Measurements from ENCODE around the gene AGPAT3. TPM values are rescaled to one million over a fixed set of nuclear protein-coding genes. Genes with fewer than 3 reads are reported as not detected.
A peak's percentile ranks its signal among the peaks of the same experiment; 100 is the strongest.
"Not testable (repeated sequence)": the region's sequence is repeated elsewhere in the genome, so short reads cannot be mapped to it uniquely, and the experiment has no call there.

The AGPAT3 gene
- total RNA-seq, 2 experiments from 2014 or later = 101 to 102 TPM

DNA sequence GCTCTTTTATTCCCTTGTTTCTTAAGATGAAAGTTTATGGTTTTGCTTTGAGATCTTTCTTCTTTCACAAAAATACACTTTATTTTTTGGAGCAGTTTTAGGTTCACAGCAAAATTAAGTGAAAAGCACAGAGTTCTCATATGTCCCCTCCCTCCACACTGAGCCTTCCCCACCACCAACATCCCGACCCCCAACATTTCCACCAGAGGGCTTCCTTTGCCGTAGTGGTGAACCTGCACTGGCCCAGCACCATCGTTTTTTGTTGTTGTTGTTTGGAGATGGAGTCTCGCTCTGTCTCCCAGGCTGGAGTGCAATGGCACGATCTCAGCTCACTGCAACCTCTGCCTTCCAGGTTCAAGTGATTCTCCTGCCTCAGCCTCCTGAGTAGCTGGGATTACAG, 20.1 kb upstream of the AGPAT3 start:
- H3K36me3 Mint-ChIP-seq (ENCODE audit: low read depth); CTCF ChIA-PET: not testable (repeated sequence)
- POLR2A ChIA-PET = interaction anchor here (1.3 kb wide), 1 partner anchor 36 kb away, joined by 4 read pairs; no protein-coding TSS in a partner anchor

GRCh38 chr21:43845386-43845785, 19.6 kb upstream of the AGPAT3 start:
- peaks cover 3% of the 10 kb centered on the region for H3K36me3 Mint-ChIP-seq (ENCODE audit: low read depth)
- H3K4me1 Mint-ChIP-seq = peaks cover 20% of the 10 kb centered on the region
- H3K9me3 Mint-ChIP-seq = no peaks in the 10 kb centered on the region
- ChIA-PET CTCF (no interaction called here), POLR2A (interaction anchor here (1.0 to 1.3 kb wide), 2 partner anchors 21 to 37 kb away, joined by 3 to 4 read pairs; no protein-coding TSS in a partner anchor)
- H3K4me3 Mint-ChIP-seq = no peak overlapping the region
- H3K27ac Mint-ChIP-seq = no peak overlapping the region
- no peaks in the 10 kb centered on the region for H3K27me3 Mint-ChIP-seq
- DNase-seq = no peak

More for the DNA sequence above, 20.1 kb upstream of the AGPAT3 start:
- not testable (repeated sequence) for H3K27ac Mint-ChIP-seq, DNase-seq, H3K4me3 Mint-ChIP-seq, H3K9me3 Mint-ChIP-seq, H3K27me3 Mint-ChIP-seq
- peaks cover 18% of the 10 kb centered on the region for H3K4me1 Mint-ChIP-seq

GRCh38 chr21:43846430-43846829, 18.6 kb upstream of the AGPAT3 start:
- POLR2A ChIA-PET = no interaction called here
- H3K27me3 Mint-ChIP-seq = no peaks in the 10 kb centered on the region
- CTCF ChIA-PET = no interaction called here

DNA sequence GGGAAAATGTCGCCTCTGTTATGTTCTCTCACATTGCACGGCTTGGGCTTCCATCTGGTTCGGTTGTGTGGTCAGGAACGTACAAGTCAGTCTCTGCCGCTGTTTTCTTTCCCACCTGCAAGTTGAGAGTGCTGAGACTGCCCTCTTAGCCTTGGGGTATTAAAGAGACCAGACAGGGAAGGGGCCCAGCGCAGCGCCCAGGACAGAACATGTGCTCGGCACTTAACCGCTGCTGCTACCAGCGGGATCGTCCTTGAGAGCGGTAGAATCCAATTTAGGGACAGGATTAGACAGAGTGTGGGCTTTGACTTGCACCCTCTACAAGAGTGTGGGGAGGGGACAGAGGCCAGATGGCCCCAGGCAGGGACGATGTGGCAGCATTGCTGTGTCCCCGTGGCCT, 17.7 kb upstream of the AGPAT3 start:
- Mint-ChIP-seq H3K9me3 (peaks cover 11% of the 10 kb centered on the region), H3K36me3 (ENCODE audit: low read depth) (peaks cover 12% of the 10 kb centered on the region), H3K27me3 (no peaks in the 10 kb centered on the region), H3K27ac (no peak overlapping the region), H3K4me1 (peaks cover 21% of the 10 kb centered on the region), H3K4me3 (no peak overlapping the region)
- ChIA-PET POLR2A (no interaction called here), CTCF (no interaction called here)
- no peak for DNase-seq

More at GRCh38 chr21:43846430-43846829, 18.6 kb upstream of the AGPAT3 start:
- Mint-ChIP-seq H3K9me3 (peaks cover 9% of the 10 kb centered on the region), H3K27ac (no peak overlapping the region), H3K36me3 (ENCODE audit: low read depth) (peaks cover 12% of the 10 kb centered on the region), H3K4me1 (peaks cover 21% of the 10 kb centered on the region), H3K4me3 (no peak overlapping the region)
- DNase-seq = no peak

- Mint-ChIP-seq H3K4me1 (peaks cover 19% of the 10 kb centered on the region), H3K4me3 (no peak overlapping the region), H3K27ac (no peak overlapping the region), H3K27me3 (no peaks in the 10 kb centered on the region), H3K9me3 (peaks cover 11% of the 10 kb centered on the region), H3K36me3 (ENCODE audit: low read depth) (peaks cover 12% of the 10 kb centered on the region)
- DNase-seq = no peak
- POLR2A ChIA-PET = no interaction called here
- CTCF ChIA-PET = interaction anchor here (1.1 kb wide), 1 partner anchor 127 kb away, joined by 3 read pairs; no protein-coding TSS in a partner anchor
Measured at GRCh38 chr21:43848771-43849170, 16.3 kb upstream of the AGPAT3 start.

GRCh38 chr21:43849532-43850299, 15.3 kb upstream of the AGPAT3 start:
- CTCF ChIA-PET = no interaction called here
- H3K9me3 Mint-ChIP-seq = peaks cover 13% of the 10 kb centered on the region
- DNase-seq = no peak
- no peak overlapping the region for H3K27ac Mint-ChIP-seq
- peaks cover 25% of the 10 kb centered on the region for H3K4me1 Mint-ChIP-seq
- peaks cover 12% of the 10 kb centered on the region for H3K36me3 Mint-ChIP-seq (ENCODE audit: low read depth)
- POLR2A ChIA-PET = interaction anchor here (1.0 kb wide), 1 partner anchor 13 kb away, joined by 4 read pairs; no protein-coding TSS in a partner anchor
- no peaks in the 10 kb centered on the region for H3K27me3 Mint-ChIP-seq
- H3K4me3 Mint-ChIP-seq = no peak overlapping the region

- Mint-ChIP-seq H3K4me1 (peaks cover 34% of the 10 kb centered on the region), H3K27me3 (no peaks in the 10 kb centered on the region), H3K27ac (no peak overlapping the region), H3K9me3 (peaks cover 13% of the 10 kb centered on the region), H3K36me3 (ENCODE audit: low read depth) (peaks cover 12% of the 10 kb centered on the region), H3K4me3 (no peak overlapping the region)
- ChIA-PET POLR2A (interaction anchor here (0.7 kb wide), 1 partner anchor 22 kb away, joined by 3 read pairs; no protein-coding TSS in a partner anchor), CTCF (no interaction called here)
- DNase-seq = no peak
Measured at GRCh38 chr21:43850728-43851295, 14.2 kb upstream of the AGPAT3 start.

DNA sequence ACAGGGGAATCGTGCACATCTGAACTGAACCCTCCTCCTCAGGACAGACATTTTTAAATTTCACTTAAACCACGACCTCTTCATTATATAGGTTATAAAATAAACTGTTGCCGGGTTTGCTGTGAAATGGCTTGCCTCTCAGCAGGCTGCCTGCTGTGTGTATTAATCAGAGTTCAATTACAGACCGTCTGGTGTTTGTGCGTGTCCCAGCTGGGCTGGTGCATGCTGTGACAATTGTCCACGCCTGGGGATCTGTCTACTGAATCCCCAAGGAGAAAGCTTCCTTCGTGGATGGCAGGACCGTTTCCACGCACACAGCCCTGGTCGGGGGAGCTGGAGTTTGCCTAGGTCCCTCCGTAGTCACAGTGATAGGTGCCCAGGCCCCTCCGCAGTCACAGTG, 13.4 kb upstream of the AGPAT3 start:
- Mint-ChIP-seq H3K9me3 (peaks cover 13% of the 10 kb centered on the region), H3K27ac (no peak overlapping the region), H3K27me3 (no peaks in the 10 kb centered on the region), H3K36me3 (ENCODE audit: low read depth) (peaks cover 12% of the 10 kb centered on the region), H3K4me3 (no peak overlapping the region), H3K4me1 (peaks cover 38% of the 10 kb centered on the region)
- CTCF ChIA-PET = interaction anchor here (0.6 kb wide), 1 partner anchor 228 kb away, joined by 3 read pairs; no protein-coding TSS in a partner anchor
- no peak for DNase-seq
- POLR2A ChIA-PET = interaction anchor here (0.7 kb wide), 1 partner anchor 22 kb away, joined by 3 read pairs; no protein-coding TSS in a partner anchor

DNA sequence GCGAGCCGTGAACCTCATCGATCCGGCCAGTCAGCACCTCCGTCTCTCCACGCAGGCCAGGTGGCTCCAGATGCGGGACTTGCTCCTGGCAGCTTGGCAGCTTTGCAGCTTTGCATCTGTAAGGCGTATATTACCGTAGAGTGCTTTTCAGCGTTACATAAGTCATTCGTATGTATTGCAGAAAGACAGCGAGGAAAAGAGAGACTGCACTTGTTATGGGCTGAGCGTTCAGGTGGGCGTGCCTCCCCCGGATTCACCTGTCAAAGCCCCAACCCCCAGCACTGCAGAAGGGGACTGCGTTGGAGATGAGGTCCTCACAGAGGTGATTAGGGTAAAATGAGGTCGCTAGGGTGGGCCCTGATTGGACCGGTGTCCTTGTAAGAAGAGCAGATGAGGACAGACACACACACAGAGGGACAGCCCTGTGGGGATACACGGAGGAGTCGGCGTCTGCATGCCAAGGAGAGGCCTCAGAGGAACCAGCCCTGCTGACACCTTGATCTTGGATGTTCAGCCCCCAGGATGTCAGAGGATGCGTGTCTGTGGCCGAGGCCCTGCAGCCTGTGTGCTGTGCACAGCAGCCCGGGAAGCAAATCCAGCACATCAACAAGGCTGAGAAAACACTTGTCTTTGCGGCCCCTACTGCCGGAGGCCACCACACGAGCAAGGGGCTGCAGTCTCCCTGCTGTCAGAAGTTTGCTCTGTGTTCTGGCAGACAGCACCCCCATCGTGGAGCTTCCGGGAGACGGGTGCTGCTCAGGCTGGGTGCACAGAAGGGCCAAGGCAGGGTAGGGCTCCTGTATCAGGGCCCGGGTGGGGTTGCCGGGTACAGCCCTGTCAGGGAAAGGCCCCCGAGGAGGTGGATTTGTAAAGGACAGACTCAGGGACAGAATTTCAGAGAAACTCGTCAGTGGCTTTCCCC, 10.9 kb upstream of the AGPAT3 start:
- peaks cover 45% of the 10 kb centered on the region for H3K4me1 Mint-ChIP-seq
- ChIA-PET CTCF (no interaction called here), POLR2A (interaction anchor here (1.1 to 1.5 kb wide), 3 partner anchors 10 to 30 kb away, joined by 4 to 8 read pairs (median 5); no protein-coding TSS in a partner anchor)
- H3K4me3 Mint-ChIP-seq = peak overlapping the region; percentile 54
- peaks cover 12% of the 10 kb centered on the region for H3K36me3 Mint-ChIP-seq (ENCODE audit: low read depth)
- no peak for DNase-seq
- peaks cover 13% of the 10 kb centered on the region for H3K9me3 Mint-ChIP-seq
- no peaks in the 10 kb centered on the region for H3K27me3 Mint-ChIP-seq
- H3K27ac Mint-ChIP-seq = peak overlapping the region; percentile 93

GRCh38 chr21:43854773-43855633, 10.0 kb upstream of the AGPAT3 start:
- H3K4me3 Mint-ChIP-seq = peak overlapping the region; percentile 54
- DNase-seq = peak; percentile 83
- peaks cover 13% of the 10 kb centered on the region for H3K9me3 Mint-ChIP-seq
- peaks cover 8% of the 10 kb centered on the region for H3K36me3 Mint-ChIP-seq (ENCODE audit: low read depth)
- no peaks in the 10 kb centered on the region for H3K27me3 Mint-ChIP-seq
- H3K27ac Mint-ChIP-seq = peak overlapping the region; percentile 93
- peaks cover 38% of the 10 kb centered on the region for H3K4me1 Mint-ChIP-seq
- CTCF ChIA-PET = no interaction called here
- POLR2A ChIA-PET = interaction anchor here (0.8 to 1.5 kb wide), 4 partner anchors 9 to 228 kb away, joined by 3 to 8 read pairs (median 4); no protein-coding TSS in a partner anchor

GRCh38 chr21:43855955-43856354, 9.1 kb upstream of the AGPAT3 start:
- DNase-seq = no peak
- H3K4me1 Mint-ChIP-seq = peaks cover 35% of the 10 kb centered on the region
- no peaks in the 10 kb centered on the region for H3K27me3 Mint-ChIP-seq
- H3K4me3 Mint-ChIP-seq = no peak overlapping the region
- H3K9me3 Mint-ChIP-seq = peaks cover 9% of the 10 kb centered on the region
- peaks cover 4% of the 10 kb centered on the region for H3K36me3 Mint-ChIP-seq (ENCODE audit: low read depth)
- ChIA-PET CTCF (no interaction called here), POLR2A (interaction anchor here (0.8 to 1.5 kb wide), 2 partner anchors 8 to 227 kb away, joined by 3 to 8 read pairs; no protein-coding TSS in a partner anchor)
- H3K27ac Mint-ChIP-seq = peak overlapping the region; percentile 93
